HepG2 (cell line): ENCODE data around the gene SLC24A4. TPM values are rescaled to one million over a fixed set of nuclear protein-coding genes. Genes with fewer than 3 reads are reported as not detected.

Experiments
- AKNA ChIP-seq: sonication (generic); formaldehyde crosslinking; IDR thresholded peaks from 2 replicates; pipeline ENCODE4 v1.4.0; 2020; ENCODE audit warnings: missing genetic modification reagents, borderline replicate concordance
- ARID3A ChIP-seq: IDR thresholded peaks from 2 replicates; pipeline ENCODE4 v1.6.1; 2012; ENCODE audit warnings: low read depth, low read length, improper control_type of control experiment
- EEA1 ChIP-seq: sonication (generic); formaldehyde crosslinking; IDR thresholded peaks from 2 replicates; pipeline ENCODE4 v1.5.1; 2020; ENCODE audit warnings: mild to moderate bottlenecking, missing genetic modification reagents, borderline replicate concordance
- EZH2 ChIP-seq: conservative IDR thresholded peaks from 2 replicates; pipeline ENCODE4 v1.6.1; 2012; ENCODE audit warnings: mild to moderate bottlenecking, low read depth, low read length, moderate library complexity
- LBX2 ChIP-seq: sonication (generic); formaldehyde crosslinking; IDR thresholded peaks from 2 replicates; pipeline ENCODE4 v1.5.0; 2020; ENCODE audit warnings: missing genetic modification reagents, mild to moderate bottlenecking, borderline replicate concordance
- PITX1 ChIP-seq: sonication (generic); formaldehyde crosslinking; IDR thresholded peaks from 2 replicates; pipeline ENCODE4 v1.5.1; 2020; ENCODE audit warnings: mild to moderate bottlenecking, missing genetic modification reagents
- RFXAP ChIP-seq: sonication (generic); formaldehyde crosslinking; IDR thresholded peaks from 2 replicates; pipeline ENCODE4 v1.4.0; 2020; ENCODE audit warnings: missing genetic modification reagents, borderline replicate concordance
- STAT5B ChIP-seq: sonication (generic); formaldehyde crosslinking; IDR thresholded peaks from 2 replicates; pipeline ENCODE4 v1.4.0; 2020; ENCODE audit warnings: missing genetic modification reagents
- ZBTB20 ChIP-seq: sonication (generic); formaldehyde crosslinking; IDR thresholded peaks from 2 replicates; pipeline ENCODE4 v1.8.1; 2023; ENCODE audit warnings: missing genetic modification reagents, low read depth, mild to moderate bottlenecking, borderline replicate concordance
- ZNF121 ChIP-seq: sonication (generic); formaldehyde crosslinking; IDR thresholded peaks from 2 replicates; pipeline ENCODE4 v1.5.0; 2020; ENCODE audit warnings: mild to moderate bottlenecking, missing genetic modification reagents
- ZNF263 ChIP-seq: sonication (generic); formaldehyde crosslinking; IDR thresholded peaks from 2 replicates; pipeline ENCODE4 v1.4.0; 2020; ENCODE audit warnings: missing genetic modification reagents
- ZNF282 ChIP-seq: fragments of 450-650 bp; IDR thresholded peaks from 2 replicates; pipeline ENCODE4 v1.6.1; 2018; ENCODE audit not compliant: partially characterized antibody
- ZNF292 ChIP-seq: sonication (generic); formaldehyde crosslinking; IDR thresholded peaks from 2 replicates; pipeline ENCODE4 v1.8.1; 2022; ENCODE audit warnings: mild to moderate bottlenecking, low read depth, missing genetic modification reagents, borderline replicate concordance
- ZNF619 ChIP-seq: sonication (generic); formaldehyde crosslinking; IDR thresholded peaks from 2 replicates; pipeline ENCODE4 v1.4.0; 2020; ENCODE audit warnings: mild to moderate bottlenecking, missing genetic modification reagents
- ZNF777 ChIP-seq: sonication (generic); formaldehyde crosslinking; IDR thresholded peaks from 2 replicates; pipeline ENCODE4 v1.4.0; 2020; ENCODE audit warnings: missing genetic modification reagents
- polyA plus RNA-seq, 8 experiments: library from polyadenylated mRNA; depleted of rRNA in 3 of 8; stranded (reverse) in 7 of 8; unstranded in 1 of 8; fragments of >200 nt; fragmentation: Illumina TruSeq in 4 of 8; extraction: Trizol in 4 of 8; gene quantifications; 2 replicates each; pipeline versions ENCODE4 v1.2.1 to v1.2.3, GENCODE V29; 2011 to 2016; ENCODE audit warnings: low read depth in 4 of 8, missing spikeins in 1 of 8, mixed read lengths in 1 of 8; ENCODE audit not compliant: insufficient read depth in 1 of 8
- total RNA-seq, 5 experiments: library from RNA; depleted of rRNA; stranded (reverse); fragments of >200 nt; fragmentation: Illumina TruSeq; extraction: Trizol; gene quantifications; 2 replicates each; pipeline ENCODE4 v1.2.3, GENCODE V29; 2016; ENCODE audit warnings: low read depth in 1 of 5
- TF ChIP-seq, protein P1 (sequence below): sonication (generic); formaldehyde crosslinking; IDR thresholded peaks from 2 replicates; pipeline ENCODE4 v1.5.1; 2020; ENCODE audit warnings: missing genetic modification reagents, mild to moderate bottlenecking, borderline replicate concordance
- TF ChIP-seq, protein P2 (sequence below): IDR thresholded peaks from 2 replicates; pipeline ENCODE4 v1.6.1; 2016; ENCODE audit warnings: missing genetic modification reagents, missing compliant biosample characterization
- TF ChIP-seq, protein P3 (sequence below): IDR thresholded peaks from 2 replicates; pipeline ENCODE4 v1.6.1; 2016; ENCODE audit warnings: mild to moderate bottlenecking, missing biosample characterization, missing genetic modification reagents

Gene SLC24A4
- total and polyA plus RNA-seq, 2 of the 13 experiments (the other 11 are each of a cell fraction or from before 2014, with no cell fraction given) = not detected

DNA sequence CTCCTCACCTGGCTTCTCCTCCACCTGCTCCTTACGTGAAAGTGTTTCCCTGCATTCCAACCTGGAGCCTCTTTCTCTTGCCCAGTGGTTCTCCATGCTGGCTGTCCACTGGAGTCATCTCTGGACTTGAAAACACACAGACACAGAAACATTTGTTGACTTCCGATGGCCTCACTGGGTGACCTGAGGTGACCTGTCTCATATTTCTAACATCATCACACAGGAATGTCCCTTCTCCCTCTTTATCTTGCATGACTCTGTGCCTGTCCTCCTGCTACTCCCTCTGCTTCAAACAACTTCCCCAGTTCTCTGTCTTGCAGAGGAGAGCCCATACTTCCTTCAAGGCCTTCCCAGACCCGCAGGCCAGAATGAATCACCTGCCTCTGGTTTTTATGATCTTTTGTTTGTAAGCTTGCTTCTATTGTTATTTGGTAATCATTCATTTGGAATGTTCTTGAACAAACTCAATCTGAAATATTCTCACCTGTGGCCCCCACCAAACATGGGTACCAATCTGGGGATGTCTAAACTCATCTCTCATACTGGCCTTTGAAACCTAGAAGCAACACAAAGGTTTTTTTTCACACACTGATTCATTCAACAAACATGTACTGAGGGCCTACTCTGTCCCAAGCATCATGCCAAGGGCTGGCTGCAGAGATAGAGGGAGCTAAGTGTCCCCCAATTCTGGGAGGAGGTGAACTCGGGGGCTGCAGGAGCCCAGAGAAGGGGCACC is 181.0 kb downstream of the SLC24A4 start (continued):
- TF ChIP-seq ARID3A = peak; percentile 8; the same call in 1 of the 2 replicates
- TF ChIP-seq ZNF777 = no peak
- TF ChIP-seq, protein P1, sequence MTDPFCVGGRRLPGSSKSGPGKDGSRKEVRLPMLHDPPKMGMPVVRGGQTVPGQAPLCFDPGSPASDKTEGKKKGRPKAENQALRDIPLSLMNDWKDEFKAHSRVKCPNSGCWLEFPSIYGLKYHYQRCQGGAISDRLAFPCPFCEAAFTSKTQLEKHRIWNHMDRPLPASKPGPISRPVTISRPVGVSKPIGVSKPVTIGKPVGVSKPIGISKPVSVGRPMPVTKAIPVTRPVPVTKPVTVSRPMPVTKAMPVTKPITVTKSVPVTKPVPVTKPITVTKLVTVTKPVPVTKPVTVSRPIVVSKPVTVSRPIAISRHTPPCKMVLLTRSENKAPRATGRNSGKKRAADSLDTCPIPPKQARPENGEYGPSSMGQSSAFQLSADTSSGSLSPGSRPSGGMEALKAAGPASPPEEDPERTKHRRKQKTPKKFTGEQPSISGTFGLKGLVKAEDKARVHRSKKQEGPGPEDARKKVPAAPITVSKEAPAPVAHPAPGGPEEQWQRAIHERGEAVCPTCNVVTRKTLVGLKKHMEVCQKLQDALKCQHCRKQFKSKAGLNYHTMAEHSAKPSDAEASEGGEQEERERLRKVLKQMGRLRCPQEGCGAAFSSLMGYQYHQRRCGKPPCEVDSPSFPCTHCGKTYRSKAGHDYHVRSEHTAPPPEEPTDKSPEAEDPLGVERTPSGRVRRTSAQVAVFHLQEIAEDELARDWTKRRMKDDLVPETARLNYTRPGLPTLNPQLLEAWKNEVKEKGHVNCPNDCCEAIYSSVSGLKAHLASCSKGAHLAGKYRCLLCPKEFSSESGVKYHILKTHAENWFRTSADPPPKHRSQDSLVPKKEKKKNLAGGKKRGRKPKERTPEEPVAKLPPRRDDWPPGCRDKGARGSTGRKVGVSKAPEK (CRISPR knock-in tag) = no peak
- no peak for TF ChIP-seq RFXAP (CRISPR knock-in tag)
- TF ChIP-seq, protein P2, sequence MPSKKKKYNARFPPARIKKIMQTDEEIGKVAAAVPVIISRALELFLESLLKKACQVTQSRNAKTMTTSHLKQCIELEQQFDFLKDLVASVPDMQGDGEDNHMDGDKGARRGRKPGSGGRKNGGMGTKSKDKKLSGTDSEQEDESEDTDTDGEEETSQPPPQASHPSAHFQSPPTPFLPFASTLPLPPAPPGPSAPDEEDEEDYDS = no peak
- peak; percentile 42; the same call in 1 of the 2 replicates for TF ChIP-seq ZNF292 (CRISPR knock-in tag)
- TF ChIP-seq ZNF619 (CRISPR knock-in tag) = no peak
- TF ChIP-seq STAT5B (CRISPR knock-in tag) = no peak
- TF ChIP-seq PITX1 (CRISPR knock-in tag) = peak; percentile 49; the same call in 1 of the 2 replicates
- TF ChIP-seq ZNF282 = no peak
- no peak for TF ChIP-seq EZH2
- TF ChIP-seq AKNA = no peak
- TF ChIP-seq LBX2 (CRISPR knock-in tag) = no peak
- TF ChIP-seq, protein P3, sequence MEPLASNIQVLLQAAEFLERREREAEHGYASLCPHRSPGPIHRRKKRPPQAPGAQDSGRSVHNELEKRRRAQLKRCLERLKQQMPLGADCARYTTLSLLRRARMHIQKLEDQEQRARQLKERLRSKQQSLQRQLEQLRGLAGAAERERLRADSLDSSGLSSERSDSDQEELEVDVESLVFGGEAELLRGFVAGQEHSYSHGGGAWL = no peak
- TF ChIP-seq ZNF263 (CRISPR knock-in tag) = no peak
- TF ChIP-seq EEA1 = no peak
- no peak for TF ChIP-seq ZBTB20 (CRISPR knock-in tag)
- no peak for TF ChIP-seq ZNF121 (CRISPR knock-in tag)
